ENCODE measurements around the gene LTBP3.

LTBP3 gene

DNA sequence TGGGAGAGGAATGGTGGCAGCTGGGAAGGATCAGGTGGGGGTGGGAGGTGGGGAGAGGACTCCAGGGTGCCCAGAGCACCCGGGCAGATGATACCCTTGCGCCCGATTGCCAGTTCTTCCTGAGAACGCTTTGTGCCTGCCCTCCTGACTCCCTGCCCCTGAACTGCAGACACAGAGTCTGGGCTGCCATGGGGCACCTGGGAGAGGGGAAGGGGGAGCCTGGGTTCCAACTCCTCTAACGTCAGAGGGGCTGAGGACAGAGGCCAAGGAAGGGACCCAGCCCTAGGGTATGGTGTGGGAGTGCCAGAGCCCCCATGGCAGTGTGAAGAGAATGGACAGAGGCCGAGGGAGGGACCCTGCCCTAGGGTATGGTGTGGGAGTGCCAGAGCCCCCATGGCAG, 38.4 kb upstream of the LTBP3 start:
- TF ChIP-seq, protein P1, sequence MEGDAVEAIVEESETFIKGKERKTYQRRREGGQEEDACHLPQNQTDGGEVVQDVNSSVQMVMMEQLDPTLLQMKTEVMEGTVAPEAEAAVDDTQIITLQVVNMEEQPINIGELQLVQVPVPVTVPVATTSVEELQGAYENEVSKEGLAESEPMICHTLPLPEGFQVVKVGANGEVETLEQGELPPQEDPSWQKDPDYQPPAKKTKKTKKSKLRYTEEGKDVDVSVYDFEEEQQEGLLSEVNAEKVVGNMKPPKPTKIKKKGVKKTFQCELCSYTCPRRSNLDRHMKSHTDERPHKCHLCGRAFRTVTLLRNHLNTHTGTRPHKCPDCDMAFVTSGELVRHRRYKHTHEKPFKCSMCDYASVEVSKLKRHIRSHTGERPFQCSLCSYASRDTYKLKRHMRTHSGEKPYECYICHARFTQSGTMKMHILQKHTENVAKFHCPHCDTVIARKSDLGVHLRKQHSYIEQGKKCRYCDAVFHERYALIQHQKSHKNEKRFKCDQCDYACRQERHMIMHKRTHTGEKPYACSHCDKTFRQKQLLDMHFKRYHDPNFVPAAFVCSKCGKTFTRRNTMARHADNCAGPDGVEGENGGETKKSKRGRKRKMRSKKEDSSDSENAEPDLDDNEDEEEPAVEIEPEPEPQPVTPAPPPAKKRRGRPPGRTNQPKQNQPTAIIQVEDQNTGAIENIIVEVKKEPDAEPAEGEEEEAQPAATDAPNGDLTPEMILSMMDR (IDR thresholded peaks at IDR 0.05; ENCODE audit: low read depth, low read length, missing control alignments) = no peak
- no peak overlapping the region for H3K4me3 ChIP-seq (ENCODE audit: low read depth, low read length)
- DNase-seq (ENCODE audit: low read depth) = no peak

DNA sequence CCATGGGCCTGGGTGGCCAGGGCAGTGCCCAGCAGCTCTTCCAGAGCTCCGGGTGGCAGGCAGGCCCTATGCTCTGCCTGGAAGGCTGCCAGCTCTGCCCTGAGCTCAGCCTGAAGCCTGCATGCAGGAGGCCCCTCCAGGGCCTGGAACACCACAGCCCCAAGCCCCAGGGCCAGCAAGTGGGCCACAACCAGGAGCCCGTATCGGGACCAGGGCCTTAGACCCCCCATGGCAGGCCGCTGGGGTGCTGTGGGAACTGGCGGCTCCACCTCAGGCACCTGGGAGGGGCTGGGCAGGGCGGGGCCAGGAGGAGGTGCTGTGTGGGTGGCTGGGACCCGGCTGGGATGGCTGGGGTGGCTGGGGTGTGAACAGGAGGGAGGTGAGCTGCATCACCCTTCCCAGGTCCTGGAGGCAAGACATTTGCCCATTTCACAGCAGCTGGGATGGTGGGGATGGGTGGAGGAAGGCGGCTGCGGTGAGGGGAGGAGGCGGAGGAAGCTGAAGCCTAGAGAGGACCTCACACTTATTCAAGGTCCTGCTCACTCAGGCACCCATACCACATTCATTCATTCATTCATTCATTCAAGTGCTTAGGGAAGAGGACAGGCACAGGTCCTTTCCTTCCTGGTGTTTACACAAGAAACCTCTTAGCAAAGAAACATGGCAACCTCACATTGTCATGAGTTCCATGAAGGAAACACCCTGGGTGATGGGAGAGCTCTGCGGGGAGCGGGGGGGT, 37.6 kb upstream of the LTBP3 start, which contains the start of gene KCNK7:
KCNK7 (minus strand) TSS at position 258 of the 739 bp plus-strand sequence; CDS start at position 230, 28 bp downstream.
- no peak for DNase-seq (ENCODE audit: low read depth)
- no peak within 1 kb of the TSS for H3K4me3 ChIP-seq (ENCODE audit: low read depth, low read length)
- TF ChIP-seq, protein P1 (IDR thresholded peaks at IDR 0.05; ENCODE audit: low read depth, low read length, missing control alignments) = no peak

DNA sequence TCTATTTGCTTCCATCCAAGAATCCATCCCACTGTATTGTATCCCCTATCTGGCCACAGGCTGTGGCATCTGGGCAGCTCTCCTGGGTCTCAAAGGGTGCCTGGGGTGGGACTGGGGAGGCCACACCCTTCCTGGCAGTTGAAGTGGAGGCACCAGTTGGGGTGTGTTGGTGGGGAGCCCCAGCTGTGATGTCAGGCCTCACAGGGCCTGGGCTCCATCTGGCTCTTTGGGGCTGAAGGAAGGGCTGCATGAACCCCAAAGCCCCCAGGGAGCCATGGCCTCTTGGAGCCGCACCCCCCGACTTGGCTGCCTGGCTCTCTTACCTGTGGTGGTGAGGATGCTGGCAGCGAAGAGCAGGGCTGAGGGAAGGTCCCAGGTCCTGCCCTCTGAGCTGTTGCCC, 37.0 kb upstream of the LTBP3 start:
- TF ChIP-seq, protein P1 (IDR thresholded peaks at IDR 0.05; ENCODE audit: low read depth, low read length, missing control alignments) = no peak
- DNase-seq (ENCODE audit: low read depth) = no peak
- no peak overlapping the region for H3K4me3 ChIP-seq (ENCODE audit: low read depth, low read length)

DNA sequence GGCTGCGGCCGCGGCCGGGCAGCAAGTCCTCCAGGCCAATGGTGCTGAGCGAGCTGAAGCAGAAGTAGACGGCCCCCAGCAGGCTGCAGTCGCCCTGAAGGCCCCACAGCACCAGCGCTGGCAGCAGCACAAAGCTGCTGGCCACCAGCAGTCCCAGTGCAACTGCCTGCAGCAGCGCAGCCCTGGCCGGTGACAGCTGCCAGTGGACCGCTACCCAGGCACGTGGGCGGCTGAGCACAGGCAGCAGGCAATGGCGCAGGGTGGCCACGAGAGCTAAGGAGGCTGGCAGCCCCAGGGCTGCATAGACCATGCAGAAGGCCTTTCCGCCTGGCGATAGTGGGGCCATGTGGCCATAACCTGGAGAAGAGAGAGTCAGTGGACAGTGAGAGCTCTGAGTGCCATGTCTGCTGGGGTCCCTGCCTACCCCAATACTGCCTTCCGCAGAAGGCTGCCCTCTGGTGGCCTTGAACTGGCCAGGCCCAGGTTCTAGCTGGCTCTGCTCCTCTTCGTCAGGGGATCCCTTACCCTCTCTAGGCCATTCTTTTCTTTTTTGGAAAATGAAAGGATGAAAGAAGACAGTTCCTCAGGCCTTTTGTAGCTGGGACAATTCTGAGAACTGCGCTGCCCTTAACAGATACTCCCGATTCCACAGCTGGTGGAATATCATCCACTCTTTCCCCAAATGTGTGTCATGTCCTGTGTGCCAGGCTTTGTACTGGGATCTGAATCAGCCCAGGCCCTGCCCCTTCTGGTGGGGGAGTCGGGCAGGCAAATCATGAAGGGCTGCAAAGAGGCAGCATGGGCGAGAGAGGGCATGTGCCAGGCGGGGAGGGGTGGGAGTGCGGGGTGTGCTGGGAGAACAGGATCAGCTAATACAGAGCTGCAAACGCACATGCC, 35.6 kb upstream of the LTBP3 start:
- no peak overlapping the region for H3K4me3 ChIP-seq (ENCODE audit: low read depth, low read length)
- TF ChIP-seq, protein P1 (IDR thresholded peaks at IDR 0.05; ENCODE audit: low read depth, low read length, missing control alignments) = peak; percentile 75
- DNase-seq (ENCODE audit: low read depth) = no peak

DNA sequence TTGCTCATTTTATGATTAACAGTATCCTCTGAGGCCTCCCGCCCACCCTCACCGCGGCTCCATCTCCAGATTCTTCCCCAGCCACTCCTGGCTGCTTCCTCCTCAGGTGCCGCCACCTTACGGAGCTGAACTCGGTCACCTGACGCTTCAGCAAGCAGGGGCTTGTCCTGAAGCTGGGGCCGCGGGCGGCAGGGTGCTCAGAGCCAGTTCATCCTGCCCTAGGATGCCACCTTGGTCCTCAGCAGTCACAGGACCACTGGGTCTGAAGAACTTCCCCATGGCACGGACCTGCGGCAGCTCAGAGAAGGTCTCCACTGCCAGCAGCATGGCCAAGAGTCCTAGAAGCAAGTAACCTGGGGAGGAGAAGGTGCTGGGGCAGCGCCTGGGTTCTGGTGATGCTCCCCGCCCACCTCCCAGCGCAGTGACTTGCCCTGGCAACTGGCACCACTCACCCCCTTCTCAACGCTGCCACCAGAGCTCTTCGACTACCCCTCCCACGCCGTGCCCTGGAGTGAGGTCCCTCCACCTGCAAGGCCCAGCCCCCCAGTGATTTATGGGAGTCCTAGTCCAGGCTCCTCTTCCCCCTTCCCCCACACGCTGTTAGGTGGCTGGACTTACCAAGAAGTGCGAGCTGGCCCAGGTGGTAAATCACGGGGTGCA, 34.8 kb upstream of the LTBP3 start:
- TF ChIP-seq, protein P1 (IDR thresholded peaks at IDR 0.05; ENCODE audit: low read depth, low read length, missing control alignments) = no peak

DNA sequence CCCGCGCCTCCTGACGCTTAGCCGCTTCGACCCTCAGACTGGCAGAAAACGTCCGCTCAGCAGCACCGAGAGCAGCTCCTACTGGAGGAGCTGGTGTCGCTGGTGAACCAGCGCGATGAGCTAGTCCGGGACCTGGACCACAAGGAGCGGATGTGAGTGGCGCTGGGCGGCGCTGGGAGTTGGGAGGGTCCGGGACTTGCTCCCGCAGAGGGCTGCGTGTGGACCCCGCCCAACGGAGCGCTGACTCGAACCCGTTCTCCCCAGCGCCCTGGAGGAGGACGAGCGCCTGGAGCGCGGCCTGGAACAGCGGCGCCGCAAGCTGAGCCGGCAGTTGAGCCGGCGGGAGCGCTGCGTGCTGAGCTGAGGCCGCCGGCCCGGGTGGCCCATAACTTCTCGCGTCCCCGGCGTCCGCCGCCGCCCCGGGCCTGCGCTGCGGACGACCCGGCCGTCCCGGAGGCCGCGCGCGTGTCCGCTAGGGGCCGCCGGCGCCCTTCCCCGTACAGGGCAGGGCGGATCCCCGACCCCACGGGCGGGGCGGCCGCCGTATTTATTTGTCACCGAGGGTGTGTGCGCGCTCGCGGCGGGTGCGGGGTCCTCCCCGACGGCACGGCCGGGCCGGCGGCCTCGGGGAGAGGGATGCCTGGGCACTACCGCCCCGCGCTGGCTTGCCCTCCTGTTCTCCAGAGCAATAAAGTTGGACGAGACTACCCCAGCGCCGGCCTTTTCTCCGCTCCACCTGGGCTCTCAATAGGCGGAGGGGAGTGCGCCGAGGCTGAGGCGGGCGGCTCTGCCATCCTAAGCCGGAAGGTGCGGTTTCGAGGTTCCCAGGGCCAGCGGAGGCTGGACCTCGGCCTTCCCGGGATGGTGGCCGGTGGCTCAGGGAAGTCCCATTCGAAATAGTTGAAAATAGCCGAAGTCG, 34.0 kb upstream of the LTBP3 start:
- no peak for DNase-seq (ENCODE audit: low read depth)
- no peak overlapping the region for H3K4me3 ChIP-seq (ENCODE audit: low read depth, low read length)
- TF ChIP-seq, protein P1 (IDR thresholded peaks at IDR 0.05; ENCODE audit: low read depth, low read length, missing control alignments) = no peak

More for the DNA sequence above, 34.8 kb upstream of the LTBP3 start:
- DNase-seq (ENCODE audit: low read depth) = no peak
- no peak overlapping the region for H3K4me3 ChIP-seq (ENCODE audit: low read depth, low read length)
